ENCODE measurements around the gene HOXD1.

HOXD1 gene

DNA sequence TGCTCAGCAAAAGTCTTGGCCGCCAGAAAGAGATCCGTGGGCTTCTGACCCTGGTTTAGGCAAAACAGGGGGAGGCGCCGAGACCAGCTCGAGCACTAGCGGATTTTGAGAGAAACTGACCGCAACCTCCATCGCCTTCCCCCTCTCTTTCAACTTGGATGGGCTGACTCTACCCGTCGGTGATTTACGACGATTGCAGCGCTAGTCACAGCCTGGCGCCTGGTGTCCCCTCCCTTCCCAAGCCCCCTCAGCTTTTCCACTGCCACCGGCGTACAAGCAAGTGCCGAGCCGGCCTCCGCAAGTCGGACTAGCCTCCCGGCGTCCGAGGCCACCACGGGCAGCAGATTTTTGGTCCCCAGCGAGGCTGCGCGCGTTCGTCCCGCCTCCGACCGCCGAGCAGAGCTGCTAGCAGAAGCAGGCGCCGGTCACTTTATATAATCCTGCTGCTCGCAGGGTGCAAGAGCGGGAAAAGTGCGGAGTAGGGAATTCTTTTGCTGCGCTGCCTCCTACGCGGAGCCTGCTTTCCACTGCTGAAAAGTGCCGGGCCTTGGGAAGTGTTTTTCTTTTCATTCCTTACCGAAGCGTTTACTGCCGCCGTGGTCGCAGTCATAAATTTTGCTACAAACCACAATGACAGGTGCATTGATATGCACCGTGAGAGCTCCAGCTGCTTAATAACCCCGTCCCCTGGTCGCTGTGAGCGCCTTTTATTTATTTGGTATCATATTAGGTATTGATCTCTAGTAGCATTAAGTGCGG lies 23.7 kb upstream of the HOXD1 start:
- no peak for DNase-seq (ENCODE audit: low read depth in 2 of 2, low spot score in 1 of 2)

DNA sequence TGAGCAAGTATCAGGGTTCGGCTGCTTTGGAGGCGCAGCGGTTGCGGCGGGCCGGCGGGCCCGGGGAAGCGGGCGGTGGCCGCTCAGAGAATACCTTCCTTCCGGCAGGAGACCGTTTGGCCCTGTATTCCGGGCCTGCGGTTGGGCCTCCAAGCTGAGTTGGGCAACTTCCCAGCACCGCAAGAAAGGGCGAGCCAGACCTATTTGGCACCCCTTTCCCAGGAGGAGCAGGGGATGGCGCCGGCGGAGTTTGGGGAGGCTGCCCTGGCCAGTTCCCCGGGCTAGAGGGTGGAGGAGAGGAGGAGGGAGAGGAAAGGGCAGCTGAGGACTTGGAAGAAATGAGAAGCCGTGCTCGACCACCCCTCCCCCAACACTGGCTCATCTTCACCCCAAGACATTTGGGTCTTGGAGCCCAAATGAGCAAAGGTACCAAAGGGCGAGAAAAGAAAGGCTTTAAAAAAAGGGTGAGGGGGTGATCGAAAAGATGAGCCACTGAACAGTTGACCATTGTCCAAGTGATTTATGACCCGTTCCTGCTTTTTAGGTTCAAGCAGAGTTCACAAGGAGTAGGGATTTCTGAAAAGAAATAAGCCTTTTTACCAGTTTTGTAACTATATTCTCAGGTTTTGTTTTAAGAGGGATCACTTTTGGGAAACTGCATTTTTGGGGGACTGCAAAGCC lies 23.0 kb upstream of the HOXD1 start:
- no peak for DNase-seq (ENCODE audit: low read depth in 2 of 2, low spot score in 1 of 2)

DNA sequence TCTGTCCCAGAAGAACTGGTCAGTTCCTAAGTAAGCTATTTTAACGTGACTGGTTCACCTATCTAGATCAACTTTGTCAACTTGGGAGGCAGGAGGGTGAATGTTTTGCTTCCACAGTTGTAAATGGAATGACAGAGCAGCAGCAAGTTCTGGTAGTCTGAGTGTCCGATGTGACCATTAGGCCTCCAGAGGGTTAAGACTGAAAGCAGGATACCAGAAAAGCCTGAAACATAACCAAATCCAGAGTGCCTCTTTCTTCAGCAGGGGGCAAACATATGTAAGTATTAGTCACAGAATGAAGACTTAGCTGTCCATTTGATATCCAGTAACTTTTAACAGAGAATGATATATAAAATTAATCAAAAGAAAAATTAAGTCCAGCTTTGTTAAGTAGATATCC lies 22.2 kb upstream of the HOXD1 start:
- no peak for DNase-seq (ENCODE audit: low read depth in 2 of 2, low spot score in 1 of 2)

DNA sequence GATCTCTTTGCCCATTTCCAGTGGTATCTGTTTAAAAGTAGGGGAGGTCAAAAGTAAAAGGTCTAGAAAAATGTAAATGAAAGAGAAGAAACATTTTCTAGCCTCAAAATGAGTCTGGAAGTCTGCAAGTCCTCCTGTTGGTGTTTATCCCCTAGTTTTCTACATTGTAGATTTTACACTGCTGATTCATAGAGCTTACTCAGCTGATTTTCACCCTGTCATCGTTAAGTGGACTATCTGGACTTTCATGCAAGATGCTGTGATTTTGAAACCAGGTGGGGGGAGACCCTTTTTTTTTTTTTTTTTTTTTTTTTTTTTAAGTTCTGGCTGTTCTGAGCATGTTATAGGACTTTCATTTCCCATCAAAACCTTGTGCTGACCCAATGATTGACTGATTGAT lies 21.1 kb upstream of the HOXD1 start:
- DNase-seq (ENCODE audit: low read depth in 2 of 2, low spot score in 1 of 2) = no peak

DNA sequence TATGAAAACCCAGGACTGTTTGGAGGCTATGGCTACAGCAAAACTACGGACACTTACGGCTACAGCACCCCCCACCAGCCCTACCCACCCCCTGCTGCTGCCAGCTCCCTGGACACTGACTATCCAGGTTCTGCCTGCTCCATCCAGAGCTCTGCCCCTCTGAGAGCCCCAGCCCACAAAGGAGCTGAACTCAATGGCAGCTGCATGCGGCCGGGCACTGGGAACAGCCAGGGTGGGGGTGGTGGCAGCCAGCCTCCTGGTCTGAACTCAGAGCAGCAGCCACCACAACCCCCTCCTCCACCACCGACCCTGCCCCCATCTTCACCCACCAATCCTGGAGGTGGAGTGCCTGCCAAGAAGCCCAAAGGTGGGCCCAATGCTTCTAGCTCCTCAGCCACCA lies 19.3 kb upstream of the HOXD1 start:
- DNase-seq (ENCODE audit: low read depth in 2 of 2, low spot score in 1 of 2) = no peak

DNA sequence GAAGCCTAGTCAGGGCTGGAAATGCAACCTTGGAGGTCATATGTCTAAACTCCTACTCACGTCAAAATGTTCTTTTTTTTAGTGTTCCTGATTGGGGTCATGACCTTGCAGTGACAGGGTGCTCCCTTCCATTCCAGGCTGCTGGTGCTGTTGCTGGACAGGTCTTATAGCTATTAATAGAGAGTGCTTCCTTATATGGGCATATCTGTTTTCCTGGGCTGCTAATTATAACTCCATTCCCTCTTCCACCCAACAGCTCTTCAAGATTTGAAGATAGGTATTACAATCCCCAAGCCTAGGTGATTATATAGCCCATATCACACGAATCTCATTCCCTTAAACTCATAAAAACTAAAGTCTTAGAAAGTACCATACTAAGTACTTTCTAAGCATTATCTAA lies 18.8 kb upstream of the HOXD1 start:
- no peak for DNase-seq (ENCODE audit: low read depth in 2 of 2, low spot score in 1 of 2)

DNA sequence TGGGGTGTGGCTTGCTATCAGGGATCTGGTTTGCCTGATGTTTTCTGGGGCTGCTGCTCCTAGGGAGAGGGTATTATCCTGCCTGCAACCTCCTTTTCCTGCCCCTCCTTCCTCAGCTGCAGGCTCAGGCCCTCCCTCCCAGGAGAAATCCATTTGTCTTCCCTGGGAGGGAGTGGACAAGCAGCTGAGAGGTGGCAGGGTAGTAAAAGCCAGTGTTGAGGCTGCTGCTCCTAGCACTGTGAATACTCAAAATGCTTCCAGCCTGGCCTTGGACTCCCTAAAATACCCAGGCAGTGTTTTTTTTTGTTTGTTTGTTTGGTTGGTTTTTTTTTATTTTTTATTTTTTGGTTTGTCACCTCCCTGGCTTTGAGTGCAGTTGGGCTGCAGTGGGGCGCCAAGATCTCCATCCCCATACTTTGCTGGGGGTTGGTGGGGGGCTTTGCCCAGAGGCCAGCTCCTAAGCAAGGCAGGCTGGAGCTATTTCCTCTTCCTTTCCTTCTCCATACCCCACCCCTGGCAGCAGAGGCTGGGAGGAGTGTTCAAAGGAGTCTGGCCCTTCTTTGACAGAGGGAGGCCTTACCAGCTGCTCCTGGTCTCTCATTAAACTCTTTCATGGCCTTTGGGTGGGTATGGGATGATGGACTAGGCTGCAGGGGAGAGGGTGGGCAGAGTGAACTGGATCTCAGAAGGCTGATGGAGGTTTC lies 17.7 kb upstream of the HOXD1 start:
- no peak for DNase-seq (ENCODE audit: low read depth in 2 of 2, low spot score in 1 of 2)

DNA sequence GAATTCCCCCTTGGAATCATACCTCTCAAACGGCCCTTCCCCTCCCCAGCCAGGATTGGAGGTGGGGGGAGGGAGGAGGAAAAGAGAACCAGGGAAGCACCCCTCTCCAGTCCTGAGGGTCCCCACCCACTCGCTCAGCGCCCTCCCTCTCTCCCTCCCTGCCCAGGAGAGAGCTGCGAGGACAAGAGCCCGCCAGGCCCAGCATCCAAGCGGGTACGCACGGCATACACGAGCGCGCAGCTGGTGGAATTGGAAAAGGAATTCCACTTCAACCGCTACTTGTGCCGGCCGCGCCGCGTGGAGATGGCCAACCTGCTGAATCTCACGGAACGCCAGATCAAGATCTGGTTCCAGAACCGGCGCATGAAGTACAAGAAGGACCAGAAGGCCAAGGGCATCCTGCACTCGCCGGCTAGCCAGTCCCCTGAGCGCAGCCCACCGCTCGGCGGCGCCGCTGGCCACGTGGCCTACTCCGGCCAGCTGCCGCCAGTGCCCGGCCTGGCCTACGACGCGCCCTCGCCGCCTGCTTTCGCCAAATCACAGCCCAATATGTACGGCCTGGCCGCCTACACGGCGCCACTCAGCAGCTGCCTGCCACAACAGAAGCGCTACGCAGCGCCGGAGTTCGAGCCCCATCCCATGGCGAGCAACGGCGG lies 17.0 kb upstream of the HOXD1 start:
- no peak for DNase-seq (ENCODE audit: low read depth in 2 of 2, low spot score in 1 of 2)

DNA sequence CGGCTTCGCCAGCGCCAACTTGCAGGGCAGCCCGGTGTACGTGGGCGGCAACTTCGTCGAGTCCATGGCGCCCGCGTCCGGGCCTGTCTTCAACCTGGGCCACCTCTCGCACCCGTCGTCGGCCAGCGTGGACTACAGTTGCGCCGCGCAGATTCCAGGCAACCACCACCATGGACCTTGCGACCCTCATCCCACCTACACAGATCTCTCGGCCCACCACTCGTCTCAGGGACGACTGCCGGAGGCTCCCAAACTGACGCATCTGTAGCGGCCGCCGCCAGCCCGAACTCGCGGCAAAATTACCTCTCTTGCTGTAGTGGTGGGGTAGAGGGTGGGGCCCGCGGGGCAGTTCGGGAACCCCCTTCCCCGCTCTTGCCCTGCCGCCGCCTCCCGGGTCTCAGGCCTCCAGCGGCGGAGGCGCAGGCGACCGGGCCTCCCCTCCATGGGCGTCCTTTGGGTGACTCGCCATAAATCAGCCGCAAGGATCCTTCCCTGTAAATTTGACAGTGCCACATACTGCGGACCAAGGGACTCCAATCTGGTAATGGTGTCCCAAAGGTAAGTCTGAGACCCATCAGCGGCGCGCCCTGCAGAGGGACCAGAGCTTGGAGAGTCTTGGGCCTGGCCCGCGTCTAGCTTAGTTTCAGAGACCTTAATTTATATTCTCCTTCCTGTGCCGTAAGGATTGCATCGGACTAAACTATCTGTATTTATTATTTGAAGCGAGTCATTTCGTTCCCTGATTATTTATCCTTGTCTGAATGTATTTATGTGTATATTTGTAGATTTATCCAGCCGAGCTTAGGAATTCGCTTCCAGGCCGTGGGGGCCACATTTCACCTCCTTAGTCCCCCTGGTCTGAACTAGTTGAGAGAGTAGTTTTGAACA lies 16.2 kb upstream of the HOXD1 start:
- no peak for DNase-seq (ENCODE audit: low read depth in 2 of 2, low spot score in 1 of 2)

DNA sequence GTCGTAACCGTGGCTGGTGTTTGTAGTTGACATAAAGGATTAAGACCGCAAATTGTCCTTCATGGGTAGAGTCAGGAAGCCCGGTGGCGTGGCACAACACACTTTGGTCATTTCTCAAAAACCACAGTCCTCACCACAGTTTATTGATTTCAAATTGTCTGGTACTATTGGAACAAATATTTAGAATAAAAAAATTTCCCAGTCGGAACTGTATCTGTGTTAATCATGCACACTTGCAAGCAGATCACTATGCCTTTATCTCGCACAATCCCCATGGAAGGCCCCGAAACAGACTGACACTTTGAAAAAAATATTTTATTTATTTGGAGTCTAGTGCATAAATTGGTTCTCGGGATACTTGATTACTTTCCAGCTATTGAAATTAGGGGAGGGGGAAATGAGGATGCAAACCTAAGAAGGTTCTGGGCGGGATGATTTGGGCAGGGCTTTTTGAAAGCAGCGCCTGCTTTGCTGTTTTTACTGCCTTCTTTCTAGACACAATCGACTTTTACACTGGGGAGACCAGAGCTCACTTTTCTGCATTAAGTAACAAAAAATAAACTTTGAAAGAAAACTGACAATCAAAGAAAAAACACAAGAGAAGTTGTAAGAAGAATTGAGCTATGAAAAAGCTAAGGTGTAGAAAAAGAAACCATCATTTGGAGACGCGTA lies 15.4 kb upstream of the HOXD1 start:
- no peak for DNase-seq (ENCODE audit: low read depth in 2 of 2, low spot score in 1 of 2)

DNA sequence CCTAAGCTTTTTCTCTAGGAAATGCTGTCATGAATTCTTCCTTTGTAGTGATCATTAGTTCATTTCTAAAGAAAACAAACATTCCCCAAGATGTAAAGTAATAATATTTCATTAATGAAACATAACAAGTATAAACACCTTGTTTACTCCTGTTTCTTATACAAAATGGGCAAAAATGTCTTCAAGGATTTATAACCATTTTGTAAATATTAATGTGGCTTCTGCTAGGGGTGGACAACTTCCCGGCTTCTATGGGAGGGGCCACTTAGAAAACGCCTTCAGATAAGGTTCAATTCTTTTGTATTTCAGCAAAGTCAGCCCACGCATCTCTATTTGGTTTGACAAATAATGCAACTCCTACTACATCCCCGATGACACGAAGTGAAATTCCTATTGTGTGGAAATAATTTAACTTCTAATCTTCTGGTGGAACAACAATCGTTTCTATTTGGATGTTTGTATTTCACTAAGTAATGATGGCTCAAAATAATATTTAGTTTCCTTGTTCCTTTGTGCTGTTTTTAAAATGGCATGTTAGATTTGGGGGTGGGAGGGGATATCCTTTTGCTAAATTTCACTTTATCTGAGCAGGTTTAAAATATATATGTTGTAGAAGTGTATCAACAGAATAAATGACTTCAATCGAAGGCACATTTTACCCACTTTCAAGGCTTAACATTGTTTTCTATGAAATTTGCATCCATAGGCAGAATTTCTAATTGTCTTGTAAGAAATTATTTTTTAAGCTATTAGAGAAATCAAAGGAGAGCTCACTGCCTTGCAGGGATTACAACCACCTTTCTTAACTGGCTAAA lies 14.7 kb upstream of the HOXD1 start:
- no peak for DNase-seq (ENCODE audit: low read depth in 2 of 2, low spot score in 1 of 2)

DNA sequence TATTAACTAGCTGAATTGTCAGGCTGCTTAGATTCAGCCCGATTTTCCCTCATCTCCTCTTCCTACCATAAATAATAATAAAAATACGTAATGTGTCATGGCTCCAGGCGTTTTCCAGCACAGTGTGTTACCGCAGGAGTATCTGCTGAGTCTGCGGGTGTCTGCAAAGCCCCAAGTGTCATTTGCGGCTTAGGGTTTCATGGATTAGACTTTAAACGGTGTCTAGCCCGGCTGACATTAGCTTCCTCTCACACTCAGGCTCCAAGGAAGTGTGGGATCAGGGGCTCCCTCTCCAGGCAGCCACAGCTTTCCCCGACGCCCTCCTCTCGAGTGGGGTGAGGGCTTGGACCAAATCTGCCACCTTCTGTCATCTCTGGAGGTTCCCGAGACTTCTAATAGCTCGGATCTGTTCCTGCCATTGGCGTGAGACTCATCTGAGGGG lies 14.1 kb upstream of the HOXD1 start:
- DNase-seq (ENCODE audit: low read depth in 2 of 2, low spot score in 1 of 2) = no peak

DNA sequence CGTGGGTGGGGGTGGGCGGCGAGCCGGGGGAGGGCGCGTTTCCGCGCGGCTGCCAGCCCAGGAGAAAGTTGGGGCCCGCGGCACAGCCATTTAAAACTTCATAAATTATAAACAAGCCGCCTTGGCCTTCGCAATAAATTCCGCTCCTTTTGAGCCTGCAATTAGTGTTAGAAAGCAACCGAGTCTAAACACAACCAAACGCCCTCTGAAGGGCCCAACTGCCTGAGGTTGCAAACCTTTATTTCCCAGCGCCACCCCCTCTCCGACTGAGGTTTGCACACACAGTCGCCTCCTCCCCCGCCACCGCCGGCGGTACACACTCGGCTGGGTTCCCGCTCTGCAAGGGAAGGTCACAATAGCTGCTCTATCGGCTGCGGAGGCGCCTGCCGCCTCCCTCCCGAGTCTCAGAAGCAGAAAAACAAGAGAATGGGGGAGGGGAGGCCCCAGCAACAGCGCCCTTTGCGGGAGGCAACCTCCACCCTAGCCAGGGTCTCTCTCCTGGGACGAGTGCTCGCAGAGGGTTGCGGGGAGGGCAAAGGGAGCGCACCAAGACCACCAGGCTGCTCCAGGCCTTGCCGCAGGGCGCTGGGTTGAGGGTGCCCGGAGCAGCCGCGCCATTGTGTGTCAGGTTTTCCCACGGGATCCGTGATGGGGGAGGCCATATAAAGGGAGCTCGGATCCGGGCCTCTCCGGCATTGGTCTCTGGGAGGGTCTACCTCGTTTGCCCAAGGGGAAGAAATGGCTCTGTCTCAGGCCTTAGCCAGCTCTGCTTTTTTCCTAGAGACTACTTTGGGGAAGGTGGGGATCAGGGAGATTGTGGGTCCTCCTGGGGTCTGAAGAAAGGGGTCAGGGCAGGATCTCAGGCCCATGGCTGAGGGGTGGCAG lies 13.4 kb upstream of the HOXD1 start:
- no peak for DNase-seq (ENCODE audit: low read depth in 2 of 2, low spot score in 1 of 2)

DNA sequence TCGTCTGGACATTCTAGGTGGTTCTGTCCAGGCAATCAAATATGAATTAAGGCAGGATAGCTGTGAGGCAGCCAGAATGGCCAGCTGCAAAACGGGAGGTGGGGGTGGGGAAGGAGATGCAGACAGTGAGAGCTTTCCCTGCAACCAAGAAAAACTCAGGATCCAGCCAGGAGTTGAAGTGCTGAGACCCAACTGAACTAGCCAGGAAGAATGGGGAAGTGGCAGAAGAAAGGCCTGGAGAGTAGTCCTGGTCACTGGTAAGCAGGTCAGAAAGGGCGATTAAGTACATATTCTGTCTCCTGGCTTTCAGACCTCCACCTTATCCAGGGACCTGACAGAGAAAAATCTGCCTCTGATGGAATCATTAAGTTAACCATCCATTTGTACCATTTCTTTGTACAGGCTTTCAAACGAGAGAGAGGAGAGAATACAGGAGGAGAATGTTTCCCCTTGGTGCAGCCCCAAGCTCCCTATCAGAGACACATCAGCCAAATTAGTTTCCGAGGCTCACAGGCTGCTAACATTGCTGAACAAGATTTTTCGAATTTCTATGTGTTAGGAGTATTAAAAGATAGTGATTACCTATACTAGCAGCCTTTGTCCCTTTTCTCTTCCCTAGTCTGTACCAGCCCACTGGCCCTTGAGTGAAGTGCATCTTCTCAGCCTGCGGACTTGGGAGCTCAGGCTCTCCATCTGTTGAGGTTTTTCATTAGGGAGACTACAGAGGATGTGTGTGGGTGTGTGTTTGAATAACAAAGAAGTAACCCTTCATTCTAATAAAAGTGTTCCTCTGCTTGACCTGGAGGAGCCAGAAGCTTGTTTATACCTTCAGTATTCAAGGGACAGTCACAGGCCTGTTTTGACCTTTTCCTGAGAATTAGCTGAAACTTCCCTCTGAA lies 12.5 kb upstream of the HOXD1 start:
- no peak for DNase-seq (ENCODE audit: low read depth in 2 of 2, low spot score in 1 of 2)

DNA sequence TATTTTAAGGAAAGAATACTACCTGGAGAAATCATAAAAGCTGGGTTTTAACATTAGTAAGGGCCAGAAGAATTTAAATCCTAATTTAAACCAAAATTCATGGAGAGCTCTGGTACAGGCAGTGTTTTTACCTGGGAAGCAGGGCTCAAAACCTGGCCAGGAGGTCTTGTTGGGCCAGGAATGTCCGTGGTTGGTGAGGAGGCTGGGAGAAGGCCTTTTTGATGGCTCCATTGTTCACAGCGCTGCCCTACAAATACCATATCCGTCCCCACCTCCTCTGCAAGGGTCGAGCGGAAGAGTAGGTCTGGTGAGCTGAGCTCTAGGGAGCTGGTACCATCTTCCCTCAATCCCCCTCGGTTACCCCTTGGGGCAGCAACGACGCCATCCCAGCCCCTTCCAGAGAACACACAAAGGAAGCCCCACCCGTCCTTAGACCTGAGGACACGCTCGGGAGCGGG lies 10.9 kb upstream of the HOXD1 start:
- DNase-seq (ENCODE audit: low read depth in 2 of 2, low spot score in 1 of 2) = no peak

DNA sequence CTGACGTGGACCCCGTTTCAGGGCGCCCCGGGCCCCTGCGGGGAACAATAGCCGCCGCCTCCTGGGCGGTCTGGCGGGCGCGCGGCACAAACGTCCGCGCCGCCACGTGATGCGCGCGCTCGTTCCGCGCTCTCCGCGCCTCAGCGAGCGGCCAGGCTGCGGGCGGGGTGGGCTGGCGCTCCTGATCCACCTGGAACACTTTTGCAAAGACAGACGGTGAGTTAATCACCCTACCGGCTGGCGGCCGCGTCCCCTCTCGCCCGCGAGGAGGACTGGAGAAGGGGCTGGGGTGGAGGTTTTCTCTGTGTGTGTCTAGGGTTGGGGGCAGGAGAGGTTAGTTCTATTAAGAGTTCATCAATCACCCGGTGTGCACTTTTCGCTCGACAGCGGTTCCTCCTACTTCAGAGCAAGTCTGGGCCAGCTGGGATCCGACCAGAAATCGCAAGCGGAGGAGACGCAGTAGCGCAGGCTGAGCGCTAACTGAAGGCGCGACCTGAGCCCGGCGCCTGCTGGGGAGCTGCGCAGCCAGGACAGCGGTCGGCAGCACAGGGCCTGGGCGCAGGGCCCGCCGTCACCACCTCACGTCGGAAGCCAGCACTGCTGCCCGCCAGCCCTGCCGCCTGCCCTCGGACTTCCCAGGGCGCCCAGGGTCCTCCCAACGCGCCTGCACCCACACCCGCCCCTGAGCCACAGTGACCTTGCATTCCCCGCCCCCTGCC lies 10.3 kb upstream of the HOXD1 start:
- no peak for DNase-seq (ENCODE audit: low read depth in 2 of 2, low spot score in 1 of 2)

Measured in stimulated activated CD8-positive, alpha-beta memory T cell treated with anti-CD3 and anti-CD28 coated beads, Interleukin-4, amount 100 ng/mL, for 4 hours (primary cell).